Activated CD4-positive, alpha-beta T cell treated with anti-CD3 and anti-CD28 coated beads for 24 hours (primary cell): ENCODE measurements around the gene INPP5A.
"Not testable (repeated sequence)": the region's sequence is repeated elsewhere in the genome, so short reads cannot be mapped to it uniquely, and the experiment has no call there.

Experiments used
- DNase-seq, 2 donors: peaks; one replicate each; pipeline ENCODE4 v3.0.0-alpha.2; 2020; ENCODE audit warnings: low read depth in 2 of 2

Gene INPP5A

GRCh38 chr10:132762267-132762666, 224.7 kb downstream of the INPP5A start:
- no peak for DNase-seq

DNA sequence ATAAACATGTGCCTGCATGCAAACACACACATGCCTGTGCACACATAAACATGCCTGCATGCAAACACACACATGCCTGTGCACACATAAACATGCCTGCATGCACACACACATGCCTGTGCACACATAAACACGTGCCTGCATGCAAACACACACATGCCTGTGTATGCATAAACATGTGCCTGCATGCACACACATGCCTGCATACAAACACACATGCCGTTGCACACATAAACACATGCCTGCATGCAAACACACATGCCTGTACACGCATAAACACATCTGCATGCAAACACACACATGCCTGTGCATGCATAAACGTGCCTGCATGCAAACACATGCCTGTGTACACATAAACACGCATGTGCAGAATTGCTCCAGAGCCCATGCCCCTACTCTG, 226.0 kb downstream of the INPP5A start:
- no peak for DNase-seq

DNA sequence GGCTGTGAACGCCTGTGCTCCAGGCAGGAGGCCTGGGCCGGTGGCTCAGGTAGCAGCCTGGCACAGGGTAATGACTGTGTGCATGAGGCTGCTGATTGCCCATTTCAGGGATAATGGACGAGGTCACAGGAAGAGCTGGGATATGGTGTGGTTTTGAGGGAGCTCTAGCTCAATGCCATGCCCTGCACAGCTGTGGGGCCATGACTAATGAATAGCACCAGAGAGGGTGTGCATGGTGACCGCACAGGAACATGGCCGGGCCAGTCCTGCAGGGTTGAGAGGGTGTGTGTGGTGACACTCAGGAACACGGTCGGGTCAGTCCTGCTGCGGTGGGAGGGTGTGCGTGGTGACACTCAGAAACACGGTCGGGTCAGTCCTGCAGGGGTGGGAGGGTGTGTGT, 226.5 kb downstream of the INPP5A start:
- DNase-seq: no peak

DNA sequence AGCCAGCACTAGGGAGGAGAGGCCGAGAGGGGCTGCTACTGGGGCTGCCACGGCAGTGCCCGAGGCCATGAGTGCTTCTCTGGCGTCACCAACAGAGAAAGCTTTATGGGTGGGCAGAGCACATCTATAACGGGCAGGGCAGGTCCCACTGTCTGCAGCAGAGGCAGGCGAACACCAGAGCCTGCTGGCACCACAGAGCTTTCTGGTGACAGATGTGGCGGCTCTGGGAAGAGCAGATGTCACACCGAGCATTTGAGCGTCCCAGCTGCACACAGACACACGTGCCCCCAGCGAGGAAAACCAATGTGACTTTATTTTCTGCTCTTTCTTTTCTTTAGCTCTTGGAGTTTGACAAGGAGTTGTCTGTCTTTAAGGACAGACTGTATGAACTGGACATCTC, 227.8 kb downstream of the INPP5A start:
- no peak for DNase-seq

GRCh38 chr10:132766291-132766690, 228.7 kb downstream of the INPP5A start:
- DNase-seq: no peak

- DNase-seq: no peak
Measured at GRCh38 chr10:132768346-132769248, 231.0 kb downstream of the INPP5A start.

GRCh38 chr10:132770061-132771021, 232.8 kb downstream of the INPP5A start:
- no peak for DNase-seq

- DNase-seq: not testable (repeated sequence)
Measured at GRCh38 chr10:132772816-132773215, 235.2 kb downstream of the INPP5A start.

DNA sequence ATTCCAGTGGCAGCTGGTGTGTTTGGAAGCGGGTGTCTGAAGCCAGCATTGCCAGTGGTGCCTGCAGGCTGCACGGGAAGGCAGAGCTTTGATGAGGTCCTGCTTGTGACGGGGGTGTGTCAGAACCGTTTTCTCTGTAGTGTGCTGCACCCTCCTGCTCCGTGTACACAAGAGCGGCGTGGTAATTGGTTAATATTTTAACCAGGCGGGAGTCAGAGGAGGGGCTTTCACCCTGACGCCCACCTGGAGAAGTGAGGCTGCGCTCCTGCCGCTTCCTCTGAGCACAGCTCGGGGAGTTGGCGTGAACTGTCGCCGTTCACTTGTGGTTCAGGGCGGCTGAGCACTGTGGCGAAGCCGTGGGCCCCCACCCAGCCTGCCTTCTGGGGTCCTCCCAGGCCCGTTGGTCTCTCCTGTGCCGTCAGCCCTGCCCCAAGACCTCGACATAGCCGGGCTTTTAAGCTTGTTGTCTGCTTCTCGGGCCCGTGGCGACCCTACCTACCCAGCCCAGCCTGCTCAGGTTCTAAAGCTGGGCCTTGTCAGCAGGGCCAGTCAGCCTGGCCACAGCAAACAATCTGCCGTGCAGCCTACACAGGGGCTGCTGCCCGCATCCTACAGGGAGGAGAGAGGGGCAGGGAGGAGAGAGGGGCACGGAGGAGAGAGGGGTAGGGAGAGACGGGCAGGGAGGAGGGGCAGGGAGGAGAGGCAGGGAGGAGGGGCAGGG, 236.8 kb downstream of the INPP5A start:
- DNase-seq: no peak

DNA sequence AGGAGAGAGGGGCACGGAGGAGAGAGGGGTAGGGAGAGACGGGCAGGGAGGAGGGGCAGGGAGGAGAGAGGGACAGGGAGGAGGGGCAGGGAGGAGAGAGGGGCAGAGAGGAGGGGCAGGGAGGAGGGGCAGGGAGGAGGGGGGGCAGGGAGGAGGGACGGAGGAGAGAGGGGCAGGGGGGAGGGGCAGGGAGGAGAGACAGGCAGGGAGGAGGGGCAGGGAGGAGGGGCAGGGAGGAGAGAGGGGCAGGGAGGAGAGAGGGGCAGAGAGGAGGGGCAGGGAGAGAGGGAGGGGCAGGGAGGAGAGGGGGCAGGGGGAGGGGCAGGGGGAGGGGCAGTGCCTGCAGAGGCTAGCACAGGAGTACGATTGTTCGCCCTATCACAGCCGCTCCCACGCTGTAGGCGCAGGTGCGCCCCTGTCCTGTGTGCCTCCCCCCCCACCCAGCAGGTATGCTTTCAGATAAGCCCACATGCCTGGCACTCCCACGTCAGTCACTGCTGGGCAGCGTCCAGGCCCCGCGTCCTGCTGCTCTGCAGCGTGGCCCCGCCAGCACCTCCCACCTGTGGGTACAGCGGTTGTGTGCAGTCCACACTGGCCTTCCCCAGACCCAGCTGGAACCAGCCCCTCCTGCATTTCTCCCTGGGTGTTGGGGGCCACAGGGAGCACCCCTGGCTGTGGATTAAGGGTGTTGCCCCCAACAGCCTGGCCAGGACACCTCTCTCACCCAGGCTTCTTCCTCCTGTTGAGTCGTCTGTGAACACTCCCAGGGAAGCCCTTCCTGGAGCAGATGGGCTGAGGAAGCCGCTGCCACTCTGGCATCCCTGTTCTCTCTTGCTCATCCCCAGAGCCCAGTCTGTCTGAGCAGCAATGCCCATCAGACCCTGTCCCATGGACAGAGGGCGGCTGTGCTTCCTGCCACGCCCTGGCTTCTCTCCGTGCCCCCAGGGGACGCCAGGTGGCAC, 237.6 kb downstream of the INPP5A start:
- no peak for DNase-seq

DNA sequence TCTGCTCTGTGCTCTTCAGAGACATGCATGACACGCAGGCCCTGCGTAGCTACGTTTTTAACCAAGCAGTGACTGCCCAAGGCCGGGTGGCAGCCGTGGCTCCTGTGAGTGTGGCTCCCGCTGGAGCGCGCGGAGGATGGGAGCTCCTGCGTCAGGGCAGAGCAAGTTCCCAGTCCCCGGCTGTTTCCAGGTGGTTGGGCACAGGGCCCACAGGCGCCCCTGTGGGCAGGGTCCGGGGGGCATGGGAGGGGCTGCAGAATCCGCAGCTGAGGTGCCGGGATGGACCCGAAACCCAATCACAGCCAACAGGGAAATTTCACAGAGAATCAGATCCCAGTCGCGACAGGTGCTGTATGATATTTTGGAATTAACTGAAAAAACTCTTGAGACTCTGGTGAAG, 238.6 kb downstream of the INPP5A start:
- no peak for DNase-seq

DNA sequence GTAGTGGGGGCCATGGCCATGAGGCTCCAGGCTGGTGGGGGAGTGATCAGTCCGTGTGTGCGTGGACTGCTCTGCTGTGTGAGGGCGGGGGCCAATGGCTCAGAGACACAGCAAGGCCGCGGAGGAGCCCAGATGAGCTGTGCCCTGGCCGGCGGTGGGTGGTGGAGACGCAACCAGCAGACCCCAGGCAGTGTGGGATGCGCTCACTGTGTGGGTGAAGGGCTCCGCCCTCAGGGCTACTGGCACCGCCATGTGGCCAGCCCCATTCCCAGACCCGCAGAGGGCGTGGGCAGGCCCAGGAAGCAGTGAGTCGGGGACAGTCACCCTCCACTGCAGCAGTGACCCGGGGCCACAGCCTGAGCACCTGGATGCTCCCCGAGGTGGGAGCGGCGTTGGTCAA, 239.2 kb downstream of the INPP5A start:
- no peak for DNase-seq

DNA sequence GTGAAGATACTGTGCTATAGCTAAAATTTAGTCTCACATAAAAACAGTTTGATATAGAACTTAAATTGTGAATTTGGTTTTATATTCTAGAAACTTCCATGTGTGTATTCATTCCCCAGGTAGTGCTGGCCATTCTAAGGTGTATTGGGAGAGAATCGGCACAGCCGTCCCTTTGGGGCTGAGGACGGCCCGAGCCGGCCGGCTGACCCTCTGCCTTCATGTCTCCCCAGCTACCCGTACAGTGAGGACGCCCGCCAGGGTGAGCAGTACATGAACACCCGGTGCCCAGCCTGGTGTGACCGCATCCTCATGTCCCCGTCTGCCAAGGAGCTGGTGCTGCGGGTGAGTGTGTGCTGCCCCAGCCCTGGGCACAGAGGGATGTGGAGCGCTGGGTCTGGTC, 239.9 kb downstream of the INPP5A start:
- DNase-seq: no peak

DNA sequence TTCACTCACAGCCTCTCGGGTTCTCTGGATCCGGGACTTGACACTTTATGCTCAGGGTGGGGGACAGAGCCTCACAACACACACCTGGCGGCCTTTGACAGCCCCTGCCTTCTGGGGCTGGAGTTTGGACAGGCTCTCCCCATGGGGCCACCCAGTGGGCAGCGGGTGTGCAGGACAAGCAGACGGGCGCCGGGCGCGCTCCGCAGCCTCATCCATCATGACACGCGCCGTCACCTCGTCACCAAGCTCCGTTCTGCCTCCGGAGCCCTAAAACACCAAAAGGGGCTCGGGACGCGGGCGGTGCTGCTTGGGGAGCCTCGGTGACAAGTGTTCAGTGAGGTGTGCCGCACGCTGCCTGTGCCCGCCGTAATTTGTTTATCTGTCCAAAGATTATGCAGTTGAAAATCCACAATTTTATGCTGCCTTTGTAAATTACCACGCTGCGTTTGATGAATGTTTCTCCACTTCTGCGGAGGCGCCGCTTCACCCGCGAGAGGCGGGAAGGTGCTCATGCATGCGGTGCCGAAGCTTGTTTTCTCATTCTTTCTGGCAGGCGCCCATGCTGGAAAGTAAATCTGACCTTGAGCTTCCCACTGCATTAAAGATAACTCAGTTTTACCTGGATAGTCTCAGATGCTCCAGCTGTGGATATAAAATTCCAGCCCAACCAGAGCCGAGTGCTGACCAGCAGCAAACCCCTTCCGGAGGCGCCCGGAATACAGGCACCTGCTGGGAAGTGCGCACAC, 242.1 kb downstream of the INPP5A start:
- no peak for DNase-seq

DNA sequence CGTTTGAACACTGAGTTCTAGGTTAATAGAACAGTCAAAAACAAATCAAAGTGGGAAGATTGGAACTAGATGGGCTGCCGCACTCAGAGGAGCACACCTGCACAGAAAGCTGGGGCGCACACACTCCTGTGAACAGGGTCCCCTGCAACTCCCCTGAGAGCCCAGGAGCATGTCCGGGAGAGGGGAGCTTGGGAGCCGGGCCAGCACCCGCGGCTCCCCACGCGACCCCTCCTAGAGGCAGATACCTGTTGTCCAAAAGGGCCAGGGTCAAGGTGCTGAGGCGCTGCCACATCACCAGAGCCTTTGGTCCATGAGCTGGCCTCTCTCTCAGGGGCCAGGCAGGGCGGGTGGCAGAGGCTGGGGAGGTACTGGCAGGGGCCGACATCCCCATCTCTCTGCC, 242.8 kb downstream of the INPP5A start:
- no peak for DNase-seq

- DNase-seq: no peak
Measured at GRCh38 chr10:132781556-132781955, 244.0 kb downstream of the INPP5A start.

DNA sequence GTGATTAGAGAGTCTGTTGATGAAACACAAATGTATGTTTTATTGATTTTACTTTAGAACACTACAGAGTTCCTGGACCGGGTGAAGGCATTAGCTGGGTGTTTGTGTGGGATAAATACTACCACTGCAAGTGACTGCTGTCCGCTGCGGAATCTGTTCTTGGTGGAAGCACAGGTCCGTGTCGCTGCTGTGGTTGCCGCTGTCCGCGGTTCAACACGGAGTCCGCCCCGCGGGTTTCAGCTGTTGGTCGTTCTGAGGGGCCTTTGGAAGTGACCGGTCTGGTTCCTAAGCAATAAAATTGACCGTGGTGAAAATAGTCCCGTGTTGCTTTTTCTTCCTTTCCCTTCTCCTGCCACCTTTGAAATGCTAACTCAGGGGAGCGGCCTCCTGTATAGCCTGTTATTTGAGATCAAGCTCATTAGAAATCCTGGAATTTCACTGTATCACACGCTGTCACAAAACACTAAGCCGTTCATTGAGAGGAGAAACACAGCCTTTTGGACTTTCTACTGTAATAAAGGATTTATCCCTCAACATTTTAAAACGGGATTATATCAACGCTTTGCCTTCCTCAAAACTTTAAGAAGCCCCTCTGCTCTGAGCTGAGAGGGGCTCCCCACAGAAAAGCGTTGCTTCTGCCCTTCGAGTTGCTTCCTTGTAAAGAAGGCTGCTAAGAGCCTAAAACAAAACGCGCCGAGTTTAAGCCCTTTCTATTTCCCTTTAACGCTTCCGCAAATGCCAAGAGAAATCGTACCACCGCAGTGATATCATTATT, 245.8 kb downstream of the INPP5A start:
- no peak for DNase-seq

GRCh38 chr10:132783940-132784865, 246.6 kb downstream of the INPP5A start:
- no peak for DNase-seq
